Neural progenitor cell (in vitro differentiated cells): Measurements from ENCODE around the gene DAO. TPM values are rescaled to one million over a fixed set of nuclear protein-coding genes. Genes with fewer than 3 reads are reported as not detected.
"Not testable (repeated sequence)": the region's sequence is repeated elsewhere in the genome, so short reads cannot be mapped to it uniquely, and the experiment has no call there.

Experiments
- DNase-seq: peaks from one replicate; pipeline ENCODE4 v3.0.0-alpha.2; 2016; ENCODE audit warnings: low spot score
- H2AFZ ChIP-seq: fragments of 200-600 bp; sonication (generic); replicated peaks from 2 replicates; pipeline ENCODE4 v1.6.1; 2016; ENCODE audit warnings: antibody characterized with exemption
- H3F3A ChIP-seq: fragments of 200-600 bp; sonication (generic); 2 replicates; pipeline ENCODE4 v1.6.1; 2016; ENCODE audit warnings: antibody characterized with exemption, low read depth
- H3K27ac ChIP-seq: fragments of 200-600 bp; sonication (generic); 2 replicates; pipeline ENCODE4 v1.5.1; 2016; ENCODE audit warnings: mild to moderate bottlenecking
- H3K27me3 ChIP-seq: fragments of 200-600 bp; sonication (generic); 2 replicates; pipeline ENCODE4 v1.6.1; 2016; ENCODE audit warnings: mild to moderate bottlenecking, moderate library complexity
- H3K36me3 ChIP-seq: fragments of 200-600 bp; sonication (generic); 2 replicates; pipeline ENCODE4 v1.5.1; 2016
- H3K4me1 ChIP-seq: fragments of 200-600 bp; sonication (generic); 2 replicates; pipeline ENCODE4 v1.6.1; 2016; ENCODE audit warnings: mixed run types
- H3K4me2 ChIP-seq: fragments of 200-600 bp; sonication (generic); 2 replicates; pipeline ENCODE4 v1.6.1; 2016
- H3K4me3 ChIP-seq: fragments of 200-600 bp; sonication (generic); 2 replicates; pipeline ENCODE4 v1.5.1; 2016
- H3K79me2 ChIP-seq: fragments of 200-600 bp; sonication (generic); 2 replicates; pipeline ENCODE4 v1.6.1; 2016; ENCODE audit warnings: low read depth
- H3K9ac ChIP-seq: fragments of 200-600 bp; sonication (generic); 2 replicates; pipeline ENCODE4 v1.6.1; 2016
- H3K9me3 ChIP-seq: fragments of 200-600 bp; sonication (generic); 2 replicates; pipeline ENCODE4 v1.5.1; 2016; ENCODE audit warnings: low read depth
- H4K20me1 ChIP-seq: fragments of 200-600 bp; sonication (generic); 2 replicates; pipeline ENCODE4 v1.6.1; 2016; ENCODE audit warnings: low read depth
- H3K27ac Mint-ChIP-seq: 3 replicates; pipeline ENCODE4 v1.8.0; 2021; ENCODE audit warnings: mixed read lengths
- H3K27me3 Mint-ChIP-seq: 2 replicates; pipeline ENCODE4 v1.8.0; 2022; ENCODE audit warnings: low read depth, mild to moderate bottlenecking, inconsistent platforms, moderate library complexity, mixed read lengths; ENCODE audit not compliant: insufficient read depth
- H3K36me3 Mint-ChIP-seq: 3 replicates; pipeline ENCODE4 v1.8.0; 2021; ENCODE audit warnings: mixed read lengths
- H3K4me1 Mint-ChIP-seq: 3 replicates; pipeline ENCODE4 v1.8.0; 2021; ENCODE audit warnings: mixed read lengths
- H3K4me3 Mint-ChIP-seq: 3 replicates; pipeline ENCODE4 v1.8.0; 2021; ENCODE audit warnings: mild to moderate bottlenecking, moderate library complexity, mixed read lengths
- H3K9me3 Mint-ChIP-seq: 3 replicates; pipeline ENCODE4 v1.8.0; 2020; ENCODE audit warnings: mixed read lengths
- CTCF ChIP-seq: fragments of 200-600 bp; sonication (generic); IDR thresholded peaks from 2 replicates; pipeline ENCODE4 v1.5.1; 2017; ENCODE audit warnings: antibody characterized with exemption, mild to moderate bottlenecking
- EZH2 ChIP-seq: fragments of 200-600 bp; sonication (generic); IDR thresholded peaks from 2 replicates; pipeline ENCODE4 v1.6.1; 2017; ENCODE audit warnings: antibody characterized with exemption, mild to moderate bottlenecking, moderate library complexity
- EZH2phosphoT487 ChIP-seq: fragments of 200-600 bp; sonication (generic); IDR thresholded peaks from 2 replicates; pipeline ENCODE4 v1.6.1; 2017; ENCODE audit warnings: antibody characterized with exemption
- total RNA-seq: library from RNA; depleted of rRNA; stranded (reverse); fragments of >200 nt; gene quantifications from 2 replicates; pipeline ENCODE4 v1.2.3, GENCODE V29; 2015; ENCODE audit warnings: low replicate concordance

Gene DAO
- total RNA-seq, 1 donor from 2014 or later = not detected

- Histone ChIP-seq H3K79me2 (no peaks in the 10 kb centered on the region), H3K4me3 (no peak overlapping the region), H3K27ac (no peak overlapping the region), H3K9me3 (no peaks in the 10 kb centered on the region), H2AFZ (no peak overlapping the region), H4K20me1 (peaks cover 29% of the 10 kb centered on the region), H3K36me3 (no peaks in the 10 kb centered on the region), H3K4me1 (peaks cover 21% of the 10 kb centered on the region), H3K4me2 (peak overlapping the region; percentile 12), H3F3A (peaks cover 6% of the 10 kb centered on the region), H3K27me3 (no peaks in the 10 kb centered on the region), H3K9ac (no peak overlapping the region)
- H3K4me3 Mint-ChIP-seq = peak overlapping the region; percentile 46
- peaks cover 35% of the 10 kb centered on the region for H3K4me1 Mint-ChIP-seq
- TF ChIP-seq EZH2phosphoT487 (no peak), EZH2 (no peak), CTCF (no peak)
- H3K27me3 Mint-ChIP-seq = no peaks in the 10 kb centered on the region
- peaks cover 25% of the 10 kb centered on the region for H3K36me3 Mint-ChIP-seq
- DNase-seq = peak; percentile 48
- H3K9me3 Mint-ChIP-seq = peaks cover 6% of the 10 kb centered on the region
- H3K27ac Mint-ChIP-seq = peak overlapping the region; percentile 90
Observed at GRCh38 chr12:108840605-108841332, 39.1 kb upstream of the DAO start.

- not testable (repeated sequence) for H3K79me2 ChIP-seq, H3K36me3 ChIP-seq, H3K4me2 ChIP-seq, H3K27ac Mint-ChIP-seq, H3K9me3 ChIP-seq, H3K4me3 ChIP-seq, H3K9ac ChIP-seq, DNase-seq, H3K4me3 Mint-ChIP-seq, H2AFZ ChIP-seq, H3K9me3 Mint-ChIP-seq, H3K27me3 Mint-ChIP-seq, H3K27me3 ChIP-seq, H3K27ac ChIP-seq, H3F3A ChIP-seq
- Histone ChIP-seq H3K4me1 (peaks cover 21% of the 10 kb centered on the region), H4K20me1 (peaks cover 20% of the 10 kb centered on the region)
- peaks cover 35% of the 10 kb centered on the region for H3K36me3 Mint-ChIP-seq
- peaks cover 37% of the 10 kb centered on the region for H3K4me1 Mint-ChIP-seq
Observed at GRCh38 chr12:108841825-108842224, 38.1 kb upstream of the DAO start.

- DNase-seq = no peak
- no peak overlapping the region for H2AFZ ChIP-seq
- Mint-ChIP-seq H3K27ac (no peak overlapping the region), H3K4me1 (peaks cover 34% of the 10 kb centered on the region), H3K36me3 (peaks cover 40% of the 10 kb centered on the region), H3K27me3 (no peaks in the 10 kb centered on the region), H3K9me3 (peaks cover 6% of the 10 kb centered on the region), H3K4me3 (no peak overlapping the region)
- H3K9ac ChIP-seq = no peak overlapping the region
- H3K79me2 ChIP-seq = no peaks in the 10 kb centered on the region
- H3F3A ChIP-seq = no peaks in the 10 kb centered on the region
- no peaks in the 10 kb centered on the region for H3K9me3 ChIP-seq
- H3K4me2 ChIP-seq = no peak overlapping the region
- peaks cover 21% of the 10 kb centered on the region for H3K4me1 ChIP-seq
- TF ChIP-seq CTCF (no peak), EZH2phosphoT487 (no peak), EZH2 (no peak)
- no peaks in the 10 kb centered on the region for H3K27me3 ChIP-seq
- no peak overlapping the region for H3K4me3 ChIP-seq
- no peaks in the 10 kb centered on the region for H3K36me3 ChIP-seq
- no peak overlapping the region for H3K27ac ChIP-seq
- peaks cover 20% of the 10 kb centered on the region for H4K20me1 ChIP-seq
Observed at GRCh38 chr12:108842361-108842760, 37.5 kb upstream of the DAO start.

GRCh38 chr12:108843187-108843586 is 36.7 kb upstream of the DAO start:
- no peak overlapping the region for H3K4me2 ChIP-seq
- peaks cover 6% of the 10 kb centered on the region for H3K9me3 Mint-ChIP-seq
- no peak for DNase-seq
- no peak for TF ChIP-seq EZH2
- no peak for TF ChIP-seq CTCF
- TF ChIP-seq EZH2phosphoT487 = no peak
- H3K36me3 Mint-ChIP-seq = peaks cover 46% of the 10 kb centered on the region
- peaks cover 20% of the 10 kb centered on the region for H3K4me1 ChIP-seq
- H4K20me1 ChIP-seq = peaks cover 19% of the 10 kb centered on the region
- no peak overlapping the region for H3K27ac ChIP-seq
- no peak overlapping the region for H2AFZ ChIP-seq
- H3K79me2 ChIP-seq = no peaks in the 10 kb centered on the region
- peaks cover 32% of the 10 kb centered on the region for H3K4me1 Mint-ChIP-seq
- H3F3A ChIP-seq = no peaks in the 10 kb centered on the region
- H3K9me3 ChIP-seq = no peaks in the 10 kb centered on the region
- no peaks in the 10 kb centered on the region for H3K36me3 ChIP-seq
- H3K9ac ChIP-seq = no peak overlapping the region
- H3K27me3 ChIP-seq = no peaks in the 10 kb centered on the region
- H3K27me3 Mint-ChIP-seq = no peaks in the 10 kb centered on the region
- H3K4me3 ChIP-seq = no peak overlapping the region
- H3K27ac Mint-ChIP-seq = no peak overlapping the region
- H3K4me3 Mint-ChIP-seq = no peak overlapping the region
